D341Med (cell line): Measurements from ENCODE around the gene TEX261.

Source experiments
- DNase-seq: peaks from one replicate; pipeline ENCODE4 v3.0.0; 2012; ENCODE audit warnings: low spot score

Gene TEX261

DNA sequence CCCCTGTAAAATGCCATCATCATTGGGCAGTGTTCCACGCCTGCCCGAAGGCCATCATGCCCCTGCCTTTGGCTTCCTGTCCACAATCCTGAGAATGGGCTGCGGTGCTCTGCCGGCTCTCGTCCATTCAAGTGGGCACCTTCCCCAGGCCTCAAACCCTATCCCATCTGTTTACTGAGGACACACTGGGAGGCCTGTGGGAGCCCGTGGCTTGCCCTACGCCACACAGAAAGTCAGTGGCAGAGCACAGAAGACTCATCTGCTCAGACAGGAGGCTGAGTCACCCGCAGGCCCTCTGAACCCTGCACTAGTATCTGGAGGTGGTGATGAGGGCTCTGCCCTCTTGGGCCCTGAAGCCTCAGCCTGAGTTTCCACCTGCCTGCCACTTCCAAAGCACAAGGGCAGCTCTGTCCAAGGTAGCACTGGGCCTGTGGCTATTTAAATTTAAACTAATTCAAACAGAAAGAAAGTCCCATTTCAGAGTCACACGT is 35.4 kb downstream of the TEX261 start:
- no peak for DNase-seq

DNA sequence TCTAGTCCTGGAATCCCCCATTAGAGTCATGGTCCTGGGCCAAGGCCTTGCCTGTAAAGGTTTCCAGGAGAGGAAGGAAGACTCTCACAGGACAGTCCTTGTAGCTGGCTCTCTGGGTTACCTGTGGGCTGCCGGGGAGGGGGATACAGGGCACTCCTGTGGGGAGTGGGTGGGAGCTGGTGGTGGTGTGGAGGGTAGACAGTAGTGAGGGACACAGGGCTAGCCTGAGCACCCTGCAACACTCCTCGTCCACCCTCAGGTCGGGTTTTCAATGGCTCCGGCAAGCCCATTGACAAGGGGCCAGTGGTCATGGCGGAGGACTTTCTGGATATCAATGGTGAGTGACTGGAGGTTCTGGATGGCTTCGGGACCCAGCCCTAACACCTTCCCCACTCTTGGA is 35.9 kb downstream of the TEX261 start:
- no peak for DNase-seq

- no peak for DNase-seq
Observed at GRCh38 chr2:70957798-70958197, 36.9 kb downstream of the TEX261 start.

GRCh38 chr2:70956141-70956540 is 38.5 kb downstream of the TEX261 start:
- no peak for DNase-seq

DNA sequence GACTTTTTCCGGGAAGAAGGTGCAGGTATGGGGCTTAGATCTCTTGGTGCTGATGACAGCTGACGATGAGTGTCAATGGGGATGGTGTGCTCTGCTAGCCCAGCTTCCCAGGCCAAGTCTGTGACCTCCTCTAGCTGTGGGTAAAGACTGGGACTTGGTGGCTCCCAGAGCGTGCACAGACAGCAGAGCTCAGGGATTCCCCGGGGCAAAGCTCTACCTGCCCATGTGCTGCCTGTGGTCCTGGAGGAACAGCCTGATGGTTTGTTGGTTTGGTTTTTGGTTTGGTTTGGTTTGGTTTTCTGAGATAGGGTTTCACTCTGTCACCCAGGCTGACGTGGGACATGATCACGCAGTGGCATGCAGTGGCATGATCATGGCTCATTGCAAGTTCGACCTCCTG is 39.8 kb downstream of the TEX261 start:
- no peak for DNase-seq

GRCh38 chr2:70949086-70949485 is 45.6 kb downstream of the TEX261 start:
- DNase-seq: no peak

GRCh38 chr2:70948337-70949003 is 46.2 kb downstream of the TEX261 start:
- peak; percentile 84 for DNase-seq

GRCh38 chr2:70947556-70948184 is 47.0 kb downstream of the TEX261 start:
- no peak for DNase-seq

DNA sequence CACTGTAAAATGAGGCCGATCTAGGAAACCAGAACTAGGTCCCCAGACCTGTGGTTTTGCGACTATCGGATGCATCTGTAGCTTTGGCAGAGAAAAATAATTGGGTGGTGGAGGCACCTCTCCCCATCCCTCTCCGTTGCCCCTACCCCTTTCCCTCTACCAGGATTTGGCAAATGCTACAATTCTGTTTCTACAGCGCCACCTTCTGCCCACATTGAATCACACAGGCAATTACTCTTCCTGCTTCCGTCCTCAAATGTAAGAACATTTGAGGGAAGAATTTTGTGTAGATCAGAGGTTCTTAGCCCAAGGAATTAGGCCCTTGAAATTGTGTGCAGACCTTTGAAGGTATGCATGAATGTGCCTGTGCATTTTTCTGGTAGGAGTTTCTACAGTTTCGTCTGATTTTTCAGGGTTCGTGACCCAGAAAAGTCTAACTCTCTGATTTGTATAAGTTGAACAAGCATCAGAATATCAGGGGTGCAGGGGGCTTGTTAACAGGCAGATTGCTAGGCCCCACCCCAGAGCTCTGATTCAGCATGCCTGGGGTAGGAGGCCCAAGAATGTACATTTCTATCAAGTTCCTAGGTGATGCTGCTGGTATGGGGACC is 47.7 kb downstream of the TEX261 start:
- DNase-seq: peak; percentile 51

GRCh38 chr2:70944111-70944690 is 50.5 kb downstream of the TEX261 start:
- no peak for DNase-seq

DNA sequence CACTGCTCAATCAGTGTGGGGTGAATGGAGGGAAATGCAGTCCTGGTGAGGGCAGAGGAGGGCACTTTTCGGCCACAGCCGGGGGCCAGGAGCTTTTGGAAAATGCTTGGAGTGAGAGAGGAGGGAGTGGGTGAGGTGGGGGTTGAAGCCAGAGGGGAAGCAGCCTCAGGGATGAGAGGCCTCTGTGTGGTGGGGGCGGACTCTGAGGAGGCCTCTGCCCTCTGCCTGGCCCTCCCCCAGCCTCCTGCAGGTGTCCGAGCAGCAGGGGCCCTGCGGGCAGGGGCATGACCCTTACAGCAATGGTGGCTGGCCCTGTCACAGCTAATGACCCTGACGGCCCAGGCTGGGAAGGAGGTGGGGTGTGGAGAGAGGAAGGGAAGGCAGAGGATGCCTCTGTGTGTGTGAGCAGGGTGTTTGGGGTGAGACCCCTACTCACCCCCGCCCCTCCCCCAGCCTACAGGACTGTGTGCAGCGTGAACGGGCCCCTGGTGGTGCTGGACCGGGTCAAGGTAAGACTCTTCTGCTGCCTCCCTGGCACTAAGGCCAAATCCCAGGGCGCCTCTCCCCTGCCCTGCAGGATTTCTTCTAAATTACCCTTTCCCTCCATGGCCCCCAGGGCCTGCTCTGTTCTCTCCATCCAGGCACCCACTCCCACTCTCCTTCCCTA is 51.3 kb downstream of the TEX261 start:
- no peak for DNase-seq

- DNase-seq: no peak
Observed at GRCh38 chr2:70942396-70943204, 52.1 kb downstream of the TEX261 start.

DNA sequence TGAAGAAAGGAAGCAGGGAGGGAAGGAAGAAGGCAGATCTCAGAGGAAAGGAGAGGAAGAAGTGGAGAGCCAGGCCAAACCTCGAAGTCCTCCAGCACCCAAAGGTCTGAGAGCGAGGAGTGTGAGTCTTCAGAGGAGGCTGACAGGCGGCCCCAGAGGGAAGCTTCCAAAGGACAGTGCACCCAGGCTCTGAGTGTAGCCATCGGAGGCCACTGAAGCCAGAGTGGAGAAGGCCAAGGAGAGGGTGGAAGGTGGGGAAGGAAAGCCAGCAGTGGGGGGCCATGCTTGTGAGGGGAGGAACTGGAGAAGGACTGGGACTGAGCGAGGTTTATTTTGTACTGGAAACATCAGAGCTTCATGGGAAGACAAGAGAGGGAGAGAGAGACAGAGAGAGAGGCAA is 53.0 kb downstream of the TEX261 start:
- DNase-seq: no peak

DNA sequence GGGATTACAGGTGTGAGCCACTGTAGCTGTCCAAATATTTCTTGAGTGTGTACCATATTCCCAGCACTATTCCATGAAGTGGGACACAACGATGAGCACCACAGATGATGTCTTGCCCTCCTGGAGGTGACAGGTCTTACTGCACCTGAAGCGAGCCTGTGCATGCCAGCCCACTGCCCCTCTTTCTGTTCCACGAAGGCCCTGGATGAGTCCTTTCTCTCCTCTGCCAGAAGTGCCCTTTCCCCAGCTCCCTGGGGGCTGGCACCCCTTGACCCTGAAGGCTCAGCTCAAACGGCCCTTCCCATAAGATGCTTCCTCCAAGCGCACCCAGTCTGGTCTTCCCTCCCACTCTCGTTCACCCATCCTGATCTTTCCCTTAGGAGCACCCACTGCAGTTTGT is 53.5 kb downstream of the TEX261 start:
- no peak for DNase-seq

DNA sequence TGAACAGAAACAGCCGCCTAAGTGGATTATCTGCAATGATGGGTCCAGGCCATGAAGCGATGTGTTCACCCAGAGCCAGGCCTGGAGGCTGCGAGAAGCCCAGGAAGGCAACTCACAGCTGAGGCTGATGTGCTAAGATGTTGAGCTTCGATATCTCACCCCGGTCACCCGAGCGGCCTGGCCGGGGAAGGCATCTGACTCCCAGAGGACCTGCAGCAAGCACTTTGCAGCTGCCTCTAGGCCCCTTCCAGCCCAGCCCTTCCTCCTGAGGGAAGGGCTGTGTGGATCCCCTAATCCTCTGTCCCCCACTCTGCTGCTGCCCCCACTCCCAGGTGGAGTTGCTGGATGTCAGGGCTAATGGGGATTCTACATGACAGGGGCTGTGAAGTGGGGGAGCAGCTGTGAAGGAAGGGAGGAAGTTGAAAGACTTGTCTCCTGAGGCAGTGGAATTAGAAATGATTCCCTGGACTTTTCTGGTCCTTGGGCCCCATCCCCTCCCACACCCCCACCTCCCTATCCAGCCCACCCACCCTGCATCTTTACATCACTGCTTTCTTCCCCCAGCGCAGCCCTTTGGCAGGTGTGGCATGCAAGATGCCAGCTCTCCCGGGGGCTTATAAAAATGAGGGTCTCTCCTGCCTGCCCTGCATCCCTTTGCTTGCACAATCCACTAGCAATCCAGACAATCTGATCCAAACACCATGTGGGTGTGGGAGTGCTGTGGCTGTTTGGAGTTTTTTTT is 54.7 kb downstream of the TEX261 start:
- no peak for DNase-seq

DNA sequence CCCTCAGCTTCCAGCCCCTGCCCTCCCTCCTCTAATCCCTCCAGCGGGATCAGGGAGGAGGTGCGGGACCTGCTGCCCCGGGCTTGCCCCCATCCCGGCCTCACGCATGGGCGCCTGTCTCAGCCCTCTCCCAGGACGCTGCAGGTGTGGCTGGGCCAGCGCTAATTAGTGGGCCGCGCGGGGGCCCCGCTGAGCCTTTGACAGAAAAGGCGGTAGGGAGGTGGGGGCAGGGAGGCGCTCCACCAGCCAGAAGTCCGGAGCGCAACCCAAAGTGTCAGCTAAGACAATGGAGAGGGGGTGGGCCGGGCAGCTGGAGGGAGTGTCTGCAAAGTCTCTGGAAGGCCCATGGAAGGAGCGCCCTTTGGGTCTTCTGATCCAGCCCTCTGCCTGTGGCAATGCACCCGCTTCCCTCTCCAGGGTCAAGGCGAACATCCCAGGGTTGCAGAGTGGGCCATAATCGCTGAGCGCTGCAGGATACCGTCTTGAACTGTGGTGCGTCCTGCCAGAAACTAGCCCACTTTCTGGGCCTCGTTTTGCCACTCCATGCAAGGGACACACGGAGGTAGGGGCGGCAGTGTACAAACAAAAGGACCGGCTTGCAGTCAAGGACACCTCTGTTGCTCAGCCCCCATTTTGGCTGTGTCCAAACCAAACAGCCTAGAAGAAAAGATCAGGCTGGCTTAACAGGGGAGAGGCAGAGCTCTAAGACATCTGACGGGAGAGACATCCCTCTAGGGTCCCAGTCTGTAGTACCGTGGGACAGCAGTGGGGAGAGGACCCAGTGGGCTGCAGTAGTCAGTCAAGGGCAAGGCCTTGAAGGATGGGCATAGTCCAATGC is 55.5 kb downstream of the TEX261 start:
- no peak for DNase-seq

GRCh38 chr2:70938586-70938950 is 56.1 kb downstream of the TEX261 start:
- no peak for DNase-seq

DNA sequence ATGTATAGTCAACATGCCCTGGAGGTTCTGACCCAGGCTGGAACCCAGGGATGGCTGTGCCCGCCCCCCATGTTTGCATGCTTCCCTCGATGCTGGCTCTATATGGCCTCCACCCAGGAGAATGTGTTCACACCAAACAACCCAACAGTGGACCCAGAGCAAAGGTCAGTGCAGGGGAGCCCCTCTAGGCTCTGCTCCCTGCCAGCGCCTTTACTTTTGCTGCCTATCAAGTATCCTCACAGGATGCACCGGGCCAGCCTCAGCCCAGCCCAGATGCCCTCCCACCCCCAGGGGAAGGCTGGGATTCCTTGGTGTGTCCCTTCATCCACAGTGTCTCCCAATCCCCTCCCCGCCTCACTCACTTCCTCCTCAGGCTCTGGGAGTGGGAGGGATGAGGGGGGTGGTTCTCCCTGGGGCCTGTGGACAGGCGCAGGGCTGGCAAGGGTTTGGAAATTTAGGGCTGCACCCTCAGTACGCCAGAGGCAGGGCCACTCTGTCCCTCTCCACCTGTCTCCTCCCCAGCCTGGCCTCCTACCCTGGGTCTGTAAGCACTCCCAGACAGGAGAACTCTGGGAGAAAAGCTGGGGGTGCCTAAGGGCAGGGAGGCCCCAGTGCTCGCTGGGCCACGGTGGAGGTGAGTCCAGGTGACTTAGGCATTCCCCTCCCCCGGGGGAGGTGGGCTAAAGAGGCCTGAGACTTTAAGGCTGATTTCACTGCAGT is 56.6 kb downstream of the TEX261 start:
- DNase-seq: no peak
